Hepatocyte (in vitro differentiated cells): ENCODE measurements around the gene EIF4B.

ENCODE experiments used
- CTCF ChIP-seq: fragments of 200-600 bp; sonication (generic); IDR thresholded peaks from 2 replicates; pipeline ENCODE4 v1.5.1; 2016; ENCODE audit warnings: antibody characterized with exemption, mild to moderate bottlenecking; ENCODE audit not compliant: poor library complexity
- EZH2 ChIP-seq: fragments of 200-600 bp; sonication (generic); IDR thresholded peaks from 2 replicates; pipeline ENCODE4 v1.6.1; 2016; ENCODE audit warnings: antibody characterized with exemption, mild to moderate bottlenecking, borderline replicate concordance

GRCh38 chr12:53051881-53052412 is 45.7 kb downstream of the EIF4B start:
- TF ChIP-seq CTCF = no peak
- TF ChIP-seq EZH2 = no peak
